A549 treated with dexamethasone at 1 μM for 4 hours (cell line): Measurements from ENCODE around the gene GTPBP1. TPM values are rescaled to one million over a fixed set of nuclear protein-coding genes. Genes with fewer than 3 reads are reported as not detected.

Source experiments
- total RNA-seq: library from RNA; stranded (reverse); fragments of 200-300 nt; extraction: Qiagen RNA extraction; gene quantifications from 5 replicates; pipeline ENCODE4 v1.2.3, GENCODE V29; 2022

The GTPBP1 gene
- total RNA-seq = 5.8 to 10.7 TPM (median 9.7 TPM) in 5 replicates

GRCh38 chr22:38705235-38706100 is at the start of gene GTPBP1:
Gene GTPBP1, plus strand, starts transcription at chr22:38705944. Its CDS starts 12 bp downstream, at chr22:38705956.

GRCh38 chr22:38656256-38657044 is 49.3 kb upstream of the GTPBP1 start, which contains the start of the genes CBY1 and FAM227A:
Gene CBY1, plus strand, starts transcription at chr22:38656638. Its CDS starts 11,417 bp downstream, at chr22:38668055.
Gene FAM227A, minus strand, starts transcription at chr22:38656392. Its CDS starts 6,224 bp downstream, at chr22:38650168.

GRCh38 chr22:38681582-38682335 is 24.0 kb upstream of the GTPBP1 start, which contains the start of gene TOMM22:
Gene TOMM22, plus strand, starts transcription at chr22:38681957. Its CDS starts 22 bp downstream, at chr22:38681979.

GRCh38 chr22:38700789-38701628 is 4.7 kb upstream of the GTPBP1 start, which contains the start of gene JOSD1:
Gene JOSD1, minus strand, starts transcription at chr22:38700943. Its CDS starts 956 bp downstream, at chr22:38699987.

GRCh38 chr22:38755911-38756532 is 50.3 kb downstream of the GTPBP1 start, which contains the start of gene SUN2:
Gene SUN2, minus strand, starts transcription at chr22:38755998. Its CDS starts 3,370 bp downstream, at chr22:38752628.

Other genes starting within 250 kb of the GTPBP1 start
- 19.3 to 21.4 TPM (median 20.7 TPM) in 5 replicates for gene KDELR3, start 237.8 kb upstream of the GTPBP1 start, total RNA-seq
- gene DDX17, start 199.6 kb upstream of the GTPBP1 start, total RNA-seq = 77.5 to 121 TPM (median 113 TPM) in 5 replicates
- gene DMC1, start 135.8 kb upstream of the GTPBP1 start, total RNA-seq = 3.1 to 5.8 TPM (median 3.4 TPM) in 5 replicates
- 0.47 to 0.68 TPM (median 0.62 TPM) in 5 replicates for gene FAM227A, start 49.6 kb upstream of the GTPBP1 start, total RNA-seq
- gene CBY1, start 49.3 kb upstream of the GTPBP1 start, total RNA-seq = 14.6 to 16.1 TPM (median 15.0 TPM) in 5 replicates
- 67.2 to 88.7 TPM (median 77.4 TPM) in 5 replicates for gene TOMM22, start 24.0 kb upstream of the GTPBP1 start, total RNA-seq
- gene JOSD1, start 5.0 kb upstream of the GTPBP1 start, total RNA-seq = 27.5 to 32.6 TPM (median 31.2 TPM) in 5 replicates
- 24.5 to 40.5 TPM (median 38.6 TPM) in 5 replicates for gene SUN2, start 50.1 kb downstream of the GTPBP1 start, total RNA-seq
- 7.8 to 9.8 TPM (median 8.7 TPM) in 5 replicates for gene DNAL4, start 88.2 kb downstream of the GTPBP1 start, total RNA-seq
- 8.0 to 11.1 TPM (median 9.3 TPM) in 5 replicates for gene NPTXR, start 138.1 kb downstream of the GTPBP1 start, total RNA-seq
- gene CBX6, start 166.3 kb downstream of the GTPBP1 start, total RNA-seq = 21.0 to 32.5 TPM (median 30.6 TPM) in 5 replicates